Activated CD4-positive, alpha-beta T cell treated with anti-CD3 and anti-CD28 coated beads for 36 hours (primary cell): ENCODE data around the gene ZNF493. TPM values are rescaled to one million over a fixed set of nuclear protein-coding genes. Genes with fewer than 3 reads are reported as not detected.

Source experiments
- ATAC-seq: fragments of 200-7000 bp; cut with Tn5 transposase; one replicate; pipeline ENCODE4 v1.10.0; 2021; ENCODE audit warnings: mild to moderate bottlenecking, moderate library complexity
- CTCF ChIA-PET: fragments of 350-600 bp; sonication (Branson Sonifier 250); formaldehyde crosslinking; loops from one replicate; lab custom pipeline; 2021; ENCODE audit warnings: antibody characterized with exemption; lab: Charles Lee
- POLR2A ChIA-PET: fragments of 350-600 bp; sonication (Branson Sonifier 250); formaldehyde crosslinking; loops from one replicate; lab custom pipeline; 2021; ENCODE audit warnings: antibody characterized with exemption, inconsistent platforms; lab: Charles Lee
- DNase-seq: peaks from one replicate; pipeline ENCODE4 v3.0.0-alpha.2; 2020
- H3K27ac Mint-ChIP-seq: one replicate; pipeline ENCODE4 v1.8.0; 2021; ENCODE audit warnings: mixed read lengths
- H3K27me3 Mint-ChIP-seq: one replicate; pipeline ENCODE4 v1.8.0; 2021; ENCODE audit warnings: mixed read lengths
- H3K36me3 Mint-ChIP-seq: one replicate; pipeline ENCODE4 v1.8.0; 2021; ENCODE audit warnings: low read depth, mixed read lengths
- H3K4me1 Mint-ChIP-seq: one replicate; pipeline ENCODE4 v1.8.0; 2021; ENCODE audit warnings: mixed read lengths
- H3K4me3 Mint-ChIP-seq: one replicate; pipeline ENCODE4 v1.8.0; 2021; ENCODE audit warnings: mild to moderate bottlenecking, moderate library complexity, mixed read lengths
- H3K9me3 Mint-ChIP-seq: one replicate; pipeline ENCODE4 v1.8.0; 2021; ENCODE audit warnings: low read depth, mixed read lengths
- intact Hi-C, 2 experiments: fragments of 100-400 bp; cut with DNase I in 1 of 2; cut with micrococcal nuclease in 1 of 2; formaldehyde crosslinking; loops; one replicate each; pipeline versions ENCODE4 v1.14.2 to v1.15.1; 2022 to 2024; cut with DNase I, micrococcal nuclease
- total RNA-seq, 2 experiments: library from RNA; stranded (reverse); gene quantifications; one replicate each; pipeline ENCODE4 v1.2.3, GENCODE V29; 2021

The ZNF493 gene
- total RNA-seq, 2 experiments from 2014 or later = 11.9 to 12.8 TPM

- H3K27me3 Mint-ChIP-seq = no peaks in the 10 kb centered on the region
- H3K4me3 Mint-ChIP-seq = no peak overlapping the region
- no peak for DNase-seq
- peaks cover 54% of the 10 kb centered on the region for H3K9me3 Mint-ChIP-seq
- no peak overlapping the region for H3K27ac Mint-ChIP-seq
- intact Hi-C loops = no loop called here
- CTCF ChIA-PET = no interaction called here
- no peak for ATAC-seq
- POLR2A ChIA-PET = no interaction called here
- H3K4me1 Mint-ChIP-seq = no peaks in the 10 kb centered on the region
- H3K36me3 Mint-ChIP-seq = peaks cover 61% of the 10 kb centered on the region
Observed at GRCh38 chr19:21423057-21424041, 26.4 kb downstream of the ZNF493 start.

GRCh38 chr19:21430675-21431074 lies 33.7 kb downstream of the ZNF493 start:
- ChIA-PET POLR2A (no interaction called here), CTCF (no interaction called here)
- no peak overlapping the region for H3K4me3 Mint-ChIP-seq
- H3K27me3 Mint-ChIP-seq = no peaks in the 10 kb centered on the region
- DNase-seq (no peak), ATAC-seq (no peak)
- H3K36me3 Mint-ChIP-seq = peaks cover 5% of the 10 kb centered on the region
- H3K27ac Mint-ChIP-seq = no peak overlapping the region
- H3K9me3 Mint-ChIP-seq = peaks cover 30% of the 10 kb centered on the region
- H3K4me1 Mint-ChIP-seq = no peaks in the 10 kb centered on the region
- intact Hi-C loops = no loop called here

GRCh38 chr19:21432590-21432989 lies 35.7 kb downstream of the ZNF493 start:
- H3K27ac Mint-ChIP-seq = no peak overlapping the region
- CTCF ChIA-PET = no interaction called here
- H3K4me3 Mint-ChIP-seq = no peak overlapping the region
- intact Hi-C loops = no loop called here
- no peaks in the 10 kb centered on the region for H3K4me1 Mint-ChIP-seq
- POLR2A ChIA-PET = no interaction called here
- H3K9me3 Mint-ChIP-seq = peaks cover 30% of the 10 kb centered on the region
- DNase-seq (no peak), ATAC-seq (no peak)
- H3K36me3 Mint-ChIP-seq = peaks cover 3% of the 10 kb centered on the region
- no peaks in the 10 kb centered on the region for H3K27me3 Mint-ChIP-seq

GRCh38 chr19:21434516-21434915 lies 37.6 kb downstream of the ZNF493 start:
- CTCF ChIA-PET = interaction anchor here (0.6 kb wide), 1 partner anchor 260 kb away, joined by 3 read pairs; no protein-coding TSS in a partner anchor
- no peak overlapping the region for H3K27ac Mint-ChIP-seq
- H3K9me3 Mint-ChIP-seq = peaks cover 40% of the 10 kb centered on the region
- intact Hi-C loops = no loop called here
- DNase-seq (no peak), ATAC-seq (no peak)
- H3K4me3 Mint-ChIP-seq = no peak overlapping the region
- peaks cover 15% of the 10 kb centered on the region for H3K36me3 Mint-ChIP-seq
- POLR2A ChIA-PET = no interaction called here
- H3K27me3 Mint-ChIP-seq = no peaks in the 10 kb centered on the region
- H3K4me1 Mint-ChIP-seq = no peaks in the 10 kb centered on the region

- Mint-ChIP-seq H3K27me3 (no peaks in the 10 kb centered on the region), H3K9me3 (peaks cover 43% of the 10 kb centered on the region), H3K36me3 (peaks cover 20% of the 10 kb centered on the region), H3K27ac (no peak overlapping the region), H3K4me3 (no peak overlapping the region), H3K4me1 (no peaks in the 10 kb centered on the region)
- ATAC-seq (no peak), DNase-seq (no peak)
- intact Hi-C loops = no loop called here
- POLR2A ChIA-PET = no interaction called here
- CTCF ChIA-PET = interaction anchor here (0.6 kb wide), 2 partner anchors 259 to 567 kb away, joined by 3 read pairs; no protein-coding TSS in a partner anchor
Observed at GRCh38 chr19:21434967-21435544, 38.1 kb downstream of the ZNF493 start.

GRCh38 chr19:21439201-21439751 lies 42.3 kb downstream of the ZNF493 start:
- peaks cover 28% of the 10 kb centered on the region for H3K9me3 Mint-ChIP-seq
- intact Hi-C loops = no loop called here
- H3K36me3 Mint-ChIP-seq = peaks cover 28% of the 10 kb centered on the region
- no peak overlapping the region for H3K4me3 Mint-ChIP-seq
- no peak overlapping the region for H3K27ac Mint-ChIP-seq
- no peaks in the 10 kb centered on the region for H3K4me1 Mint-ChIP-seq
- no peak for DNase-seq
- ATAC-seq = no peak
- H3K27me3 Mint-ChIP-seq = no peaks in the 10 kb centered on the region
- ChIA-PET CTCF (no interaction called here), POLR2A (no interaction called here)

- intact Hi-C loops = no loop called here
- H3K27ac Mint-ChIP-seq = no peak overlapping the region
- no peaks in the 10 kb centered on the region for H3K27me3 Mint-ChIP-seq
- CTCF ChIA-PET = no interaction called here
- no peaks in the 10 kb centered on the region for H3K4me1 Mint-ChIP-seq
- no peak for ATAC-seq
- POLR2A ChIA-PET = no interaction called here
- H3K36me3 Mint-ChIP-seq = peaks cover 27% of the 10 kb centered on the region
- DNase-seq = no peak
- no peak overlapping the region for H3K4me3 Mint-ChIP-seq
- peaks cover 28% of the 10 kb centered on the region for H3K9me3 Mint-ChIP-seq
Observed at GRCh38 chr19:21440321-21440720, 43.4 kb downstream of the ZNF493 start.

GRCh38 chr19:21451187-21451586 lies 54.3 kb downstream of the ZNF493 start:
- Mint-ChIP-seq H3K36me3 (peaks cover 49% of the 10 kb centered on the region), H3K27me3 (no peaks in the 10 kb centered on the region), H3K4me3 (no peak overlapping the region), H3K4me1 (no peaks in the 10 kb centered on the region), H3K9me3 (peaks cover 37% of the 10 kb centered on the region), H3K27ac (no peak overlapping the region)
- CTCF ChIA-PET = no interaction called here
- DNase-seq (no peak), ATAC-seq (no peak)
- POLR2A ChIA-PET = interaction anchor here (0.6 to 0.7 kb wide), 2 partner anchors 428 to 511 kb away, joined by 3 to 11 read pairs; no protein-coding TSS in a partner anchor
- intact Hi-C loops = no loop called here

- ChIA-PET POLR2A (no interaction called here), CTCF (no interaction called here)
- Mint-ChIP-seq H3K9me3 (peaks cover 23% of the 10 kb centered on the region), H3K4me3 (no peak overlapping the region), H3K4me1 (no peaks in the 10 kb centered on the region), H3K36me3 (peaks cover 37% of the 10 kb centered on the region), H3K27me3 (no peaks in the 10 kb centered on the region), H3K27ac (no peak overlapping the region)
- ATAC-seq (no peak), DNase-seq (no peak)
- intact Hi-C loops = no loop called here
Observed at GRCh38 chr19:21454901-21455300, 58.0 kb downstream of the ZNF493 start.

- Mint-ChIP-seq H3K4me1 (peaks cover 3% of the 10 kb centered on the region), H3K4me3 (no peak overlapping the region), H3K27ac (no peak overlapping the region), H3K9me3 (peaks cover 23% of the 10 kb centered on the region), H3K27me3 (peaks cover 10% of the 10 kb centered on the region), H3K36me3 (peaks cover 30% of the 10 kb centered on the region)
- intact Hi-C loops = no loop called here
- DNase-seq = no peak
- no peak for ATAC-seq
- ChIA-PET CTCF (interaction anchor here (0.9 kb wide), 1 partner anchor 22 kb away, joined by 4 read pairs; no protein-coding TSS in a partner anchor), POLR2A (no interaction called here)
Observed at GRCh38 chr19:21460686-21461085, 63.8 kb downstream of the ZNF493 start.

GRCh38 chr19:21462540-21462939 lies 65.6 kb downstream of the ZNF493 start:
- Mint-ChIP-seq H3K4me3 (no peak overlapping the region), H3K36me3 (peaks cover 25% of the 10 kb centered on the region), H3K9me3 (peaks cover 17% of the 10 kb centered on the region), H3K27ac (no peak overlapping the region), H3K4me1 (peaks cover 3% of the 10 kb centered on the region), H3K27me3 (peaks cover 10% of the 10 kb centered on the region)
- ChIA-PET POLR2A (no interaction called here), CTCF (no interaction called here)
- no peak for ATAC-seq
- intact Hi-C loops = no loop called here
- no peak for DNase-seq
